ENCODE data around the gene IL20. TPM values are rescaled to one million over a fixed set of nuclear protein-coding genes. Genes with fewer than 3 reads are reported as not detected.

The IL20 gene
- total RNA-seq, 1 donor from 2014 or later, result not detected

DNA sequence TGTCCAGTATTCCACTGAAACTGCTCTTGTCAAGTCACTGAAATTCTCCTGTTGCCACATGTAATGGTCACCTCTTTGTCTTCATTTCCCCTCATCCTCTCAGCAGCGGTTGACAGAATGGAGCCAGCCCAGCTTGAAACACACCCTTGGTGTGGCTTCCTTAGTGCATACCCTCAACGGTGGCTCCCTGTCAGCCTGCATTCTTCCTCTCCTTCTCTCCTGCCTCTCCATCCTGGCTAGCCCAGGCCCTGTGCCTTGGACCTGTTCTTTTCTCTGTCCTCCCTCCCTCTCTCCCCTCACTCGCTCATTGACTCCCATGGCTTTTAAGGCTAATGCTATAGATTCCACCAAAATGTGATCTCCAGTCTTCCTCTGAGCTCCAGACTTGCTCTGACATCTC, 52.7 kb downstream of the IL20 start:
- Mint-ChIP-seq H3K9me3 (no peaks in the 10 kb centered on the region), H3K27ac (ENCODE audit: unreplicated experiment) (no peak overlapping the region), H3K27me3 (ENCODE audit: low read depth) (peaks cover 33% of the 10 kb centered on the region), H3K4me1 (no peaks in the 10 kb centered on the region), H3K4me3 (no peak overlapping the region), H3K36me3 (ENCODE audit: low read depth) (no peaks in the 10 kb centered on the region)
- no peak for DNase-seq (ENCODE audit: low read depth, low spot score)
- TF ChIP-seq CTCF (conservative IDR thresholded peaks at IDR 0.05), result no peak

Other genes starting within 250 kb of the IL20 start
- gene DYRK3, start 230.1 kb upstream of the IL20 start, total RNA-seq, result 12.5 and 13.3 TPM in 2 replicates
- gene MAPKAPK2, start 180.7 kb upstream of the IL20 start, total RNA-seq, result 77.7 and 78.7 TPM in 2 replicates
- gene IL19, start 94.8 kb upstream of the IL20 start, total RNA-seq, result not detected in 2 replicates
- gene IL10, start 93.1 kb upstream of the IL20 start, total RNA-seq, result not detected in 2 replicates
- gene IL24, start 31.8 kb downstream of the IL20 start, total RNA-seq, result not detected in 2 replicates
- not detected in 2 replicates for gene FCMR, start 56.3 kb downstream of the IL20 start, total RNA-seq
- gene PIGR, start 80.8 kb downstream of the IL20 start, total RNA-seq, result not detected in 2 replicates
- not detected in 2 replicates for gene FCAMR, start 104.8 kb downstream of the IL20 start, total RNA-seq
- 0.30 and 0.37 TPM in 2 replicates for gene C1orf116, start 167.1 kb downstream of the IL20 start, total RNA-seq
- 15.2 and 16.6 TPM in 2 replicates for gene YOD1, start 185.6 kb downstream of the IL20 start, total RNA-seq
- 8.5 and 8.6 TPM in 2 replicates for gene PFKFB2, start 187.7 kb downstream of the IL20 start, total RNA-seq
- not detected in 2 replicates for gene C4BPB, start 223.2 kb downstream of the IL20 start, total RNA-seq
- gene C4BPA, start 238.6 kb downstream of the IL20 start, total RNA-seq, result not detected in 2 replicates

All from neural crest cell (in vitro differentiated cells).